A549 (cell line): ENCODE data around the gene SSU72. TPM values are rescaled to one million over a fixed set of nuclear protein-coding genes. Genes with fewer than 3 reads are reported as not detected.

Source experiments
- ATAC-seq, 2 experiments: fragments of 200-7000 bp in 1 of 2; fragments of >200 bp in 1 of 2; cut with Nextera tagmentation in 1 of 2; cut with Tn5 transposase in 1 of 2; 3 replicates each; pipeline versions ENCODE4 v1.8.0 to v1.9.1; 2018 to 2020; ENCODE audit warnings: mild to moderate bottlenecking in 1 of 2, moderate library complexity in 1 of 2
- CTCF ChIA-PET: fragments of 300-600 bp; sonication (Branson Sonifier 250); formaldehyde crosslinking; extraction: SDS; loops from one replicate; lab custom pipeline; 2021; ENCODE audit warnings: antibody characterized with exemption, inconsistent platforms; lab: Yijun Ruan, JAX
- POLR2A ChIA-PET: fragments of 350-600 bp; formaldehyde crosslinking; extraction: SDS; loops from one replicate; lab custom pipeline; 2021; ENCODE audit warnings: antibody characterized with exemption, inconsistent platforms; lab: Yijun Ruan, JAX
- DNase-seq, 2 experiments: peaks; one replicate each; pipeline versions ENCODE4 v3.0.0 to v3.0.0-alpha.2; 2011 to 2016; ENCODE audit warnings: low read depth in 1 of 2, low spot score in 1 of 2
- FAIRE-seq: peaks from 2 replicates; lab custom pipeline; 2011; peaks lifted over from hg19 to GRCh38; lab: Jason Lieb, UNC
- H3K27ac ChIP-seq, 2 experiments: fragments of >200 bp; sonication (Bioruptor Twin); formaldehyde crosslinking; 3 replicates each; pipeline ENCODE4 v1.5.1; 2016 to 2017
- H3K4me1 ChIP-seq: fragments of >200 bp; sonication (Bioruptor Twin); formaldehyde crosslinking; 3 replicates; pipeline ENCODE4 v1.6.1; 2016
- H3K4me2 ChIP-seq: fragments of >200 bp; sonication (Bioruptor Twin); formaldehyde crosslinking; 3 replicates; pipeline ENCODE4 v1.6.1; 2016
- H3K4me3 ChIP-seq: fragments of >200 bp; sonication (Bioruptor Twin); formaldehyde crosslinking; 3 replicates; pipeline ENCODE4 v1.5.1; 2016
- H3K9me3 ChIP-seq: fragments of >200 bp; sonication (Bioruptor Twin); formaldehyde crosslinking; 3 replicates; pipeline ENCODE4 v1.6.1; 2016
- BCL3 ChIP-seq: fragments of >200 bp; sonication (Bioruptor Twin); formaldehyde crosslinking; IDR thresholded peaks from 3 replicates; pipeline ENCODE4 v1.6.1; 2016
- BHLHE40 ChIP-seq: IDR thresholded peaks from 2 replicates; pipeline ENCODE4 v1.6.1; 2012; ENCODE audit warnings: low read depth, low read length, inconsistent platforms
- CBX8 ChIP-seq: fragments of 200-600 bp; sonication (generic); IDR thresholded peaks from 2 replicates; pipeline ENCODE4 v1.6.1; 2016
- CEBPB ChIP-seq, 2 experiments: fragments of >200 bp in 1 of 2; sonication (Bioruptor Twin) in 1 of 2; formaldehyde crosslinking in 1 of 2; IDR thresholded peaks; 2 replicates each; pipeline ENCODE4 v1.6.1; 2012 to 2016
- CHD4 ChIP-seq: fragments of 200-600 bp; sonication (generic); IDR thresholded peaks from 2 replicates; pipeline ENCODE4 v1.6.1; 2016; ENCODE audit warnings: antibody characterized with exemption, mild to moderate bottlenecking, borderline replicate concordance
- EHF ChIP-seq: fragments of 250-450 bp; sonication (Bioruptor Pico); IDR thresholded peaks from 2 replicates; pipeline ENCODE4 v1.5.0; 2020; ENCODE audit warnings: mild to moderate bottlenecking
- EHMT2 ChIP-seq: fragments of 200-600 bp; sonication (generic); IDR thresholded peaks from 2 replicates; pipeline ENCODE4 v1.6.1; 2016; ENCODE audit warnings: antibody characterized with exemption, low read depth, mild to moderate bottlenecking, moderate library complexity
- EP300 ChIP-seq, 2 experiments: fragments of >200 bp; sonication (Bioruptor Twin); formaldehyde crosslinking; IDR thresholded peaks; 2 replicates in 1 of 2; 3 replicates in 1 of 2; pipeline ENCODE4 v1.6.1; 2016 to 2017
- ESRRA ChIP-seq: fragments of 150-350 bp; IDR thresholded peaks from 2 replicates; pipeline ENCODE4 v1.6.1; 2014; ENCODE audit warnings: mild to moderate bottlenecking, low read length, borderline replicate concordance
- FOSB ChIP-seq: fragments of 250-450 bp; sonication (Bioruptor Pico); IDR thresholded peaks from 2 replicates; pipeline ENCODE4 v1.5.0; 2020; ENCODE audit warnings: mild to moderate bottlenecking, moderate library complexity
- HEYL ChIP-seq: fragments of 250-450 bp; sonication (Bioruptor Pico); IDR thresholded peaks from 2 replicates; pipeline ENCODE4 v1.8.0; 2021; ENCODE audit warnings: mild to moderate bottlenecking, moderate library complexity
- HOXB5 ChIP-seq: fragments of 250-450 bp; sonication (Bioruptor Pico); IDR thresholded peaks from 2 replicates; pipeline ENCODE4 v1.5.0; 2020; ENCODE audit warnings: mild to moderate bottlenecking, moderate library complexity
- JUN ChIP-seq, 2 experiments: fragments of >200 bp; sonication (Bioruptor Twin); formaldehyde crosslinking; IDR thresholded peaks; 2 replicates in 1 of 2; 3 replicates in 1 of 2; pipeline ENCODE4 v1.6.1; 2016 to 2017
- MAX ChIP-seq: IDR thresholded peaks from 2 replicates; pipeline ENCODE4 v1.6.1; 2012
- MYC ChIP-seq: IDR thresholded peaks from 2 replicates; pipeline ENCODE4 v1.6.1; 2012; ENCODE audit warnings: mild to moderate bottlenecking, inconsistent platforms, low read length, improper control_type of control experiment, borderline replicate concordance
- NPAS2 ChIP-seq: fragments of 250-450 bp; sonication (Bioruptor Pico); IDR thresholded peaks from 2 replicates; pipeline ENCODE4 v1.8.0; 2022; ENCODE audit warnings: mild to moderate bottlenecking, moderate library complexity, borderline replicate concordance
- POLR2AphosphoS2 ChIP-seq: conservative IDR thresholded peaks from 2 replicates; pipeline ENCODE4 v1.6.1; 2012; ENCODE audit warnings: low read length, improper control_type of control experiment, inconsistent platforms
- RAD21 ChIP-seq, 2 experiments: fragments of >200 bp in 1 of 2; sonication (Bioruptor Twin) in 1 of 2; formaldehyde crosslinking in 1 of 2; IDR thresholded peaks in 1 of 2; conservative IDR thresholded peaks in 1 of 2; 2 replicates in 1 of 2; 3 replicates in 1 of 2; pipeline ENCODE4 v1.6.1; 2012 to 2018; ENCODE audit warnings: inconsistent platforms in 1 of 2
- RARB ChIP-seq: fragments of 250-450 bp; sonication (Bioruptor Pico); IDR thresholded peaks from 2 replicates; pipeline ENCODE4 v1.8.0; 2021; ENCODE audit warnings: mild to moderate bottlenecking, moderate library complexity
- RNF2 ChIP-seq: fragments of 200-600 bp; sonication (generic); IDR thresholded peaks from 2 replicates; pipeline ENCODE4 v1.6.1; 2016; ENCODE audit warnings: low read depth, mild to moderate bottlenecking, antibody characterized with exemption, moderate library complexity, borderline replicate concordance
- SMC3 ChIP-seq: fragments of >200 bp; sonication (Bioruptor Twin); formaldehyde crosslinking; IDR thresholded peaks from 3 replicates; pipeline ENCODE4 v1.6.1; 2018; ENCODE audit warnings: inconsistent platforms
- SREBF2 ChIP-seq: fragments of 450-650 bp; IDR thresholded peaks from 2 replicates; pipeline ENCODE4 v1.6.1; 2014; ENCODE audit warnings: mild to moderate bottlenecking, moderate library complexity
- ZSCAN20 ChIP-seq: fragments of 250-450 bp; sonication (Bioruptor Pico); IDR thresholded peaks from 2 replicates; pipeline ENCODE4 v1.8.0; 2022; ENCODE audit warnings: mild to moderate bottlenecking, moderate library complexity
- WGBS: methylation state at CpG from one replicate; pipeline ENCODE4 v1.1.6; 2017; ENCODE audit errors: missing lambda C conversion rate; 5-methylcytosine and 5-hydroxymethylcytosine counted together
- polyA plus RNA-seq, 4 experiments: library from polyadenylated mRNA; depleted of rRNA in 3 of 4; stranded (reverse); fragments of >200 nt; fragmentation: RNase III in 1 of 4; extraction: RNeasy Plus Mini Kit Qiagen cat#74134 plus additional on column Dnase treatment in 1 of 4; gene quantifications; 2 replicates in 3 of 4; 3 replicates in 1 of 4; pipeline ENCODE4 v1.2.3, GENCODE V29; 2011 to 2017
- TF ChIP-seq, protein P1 (sequence below): fragments of 150-350 bp; IDR thresholded peaks from 2 replicates; pipeline ENCODE4 v1.6.1; 2014; ENCODE audit warnings: low read depth, mild to moderate bottlenecking, low read length
- TF ChIP-seq, protein P2 (sequence below): fragments of >200 bp; sonication (Bioruptor Twin); formaldehyde crosslinking; IDR thresholded peaks from 2 replicates; pipeline ENCODE4 v1.6.1; 2016

Gene SSU72
- polyA plus RNA-seq, 2 of the 4 experiments (the other 2 are of a cell fraction): 75.3 to 101 TPM

- Histone ChIP-seq H3K9me3 (no peaks in the 10 kb centered on the region), H3K4me1 (no peaks in the 10 kb centered on the region), H3K4me3 (no peak overlapping the region), H3K4me2 (no peak overlapping the region), H3K27ac (no peak overlapping the region)
- ChIA-PET POLR2A (no interaction called here), CTCF (no interaction called here)
- WGBS: 92% methylated on average over 15 of the region's 19 CpGs
- no peak for FAIRE-seq
- ATAC-seq: no peak
- TF ChIP-seq SMC3: no peak
- no peak for TF ChIP-seq MAX
- TF ChIP-seq FOSB (CRISPR knock-in tag): no peak
- TF ChIP-seq EHF (CRISPR knock-in tag): no peak
- TF ChIP-seq POLR2AphosphoS2: no peak
- TF ChIP-seq BHLHE40: no peak
- TF ChIP-seq NPAS2 (CRISPR knock-in tag): no peak
- no peak for TF ChIP-seq JUN (IDR thresholded peaks at IDR 0.05)
- no peak for TF ChIP-seq ESRRA
- TF ChIP-seq MYC: no peak
- no peak for TF ChIP-seq CEBPB (IDR thresholded peaks at IDR 0.05)
- no peak for TF ChIP-seq EP300 (IDR thresholded peaks at IDR 0.05)
- no peak for TF ChIP-seq SREBF2
- no peak for TF ChIP-seq RAD21 (conservative IDR thresholded peaks at IDR 0.05 in 1 of 2, IDR thresholded peaks at IDR 0.05 in 1 of 2)
- no peak for TF ChIP-seq CHD4
- no peak for TF ChIP-seq EHMT2
- TF ChIP-seq CBX8: no peak
- TF ChIP-seq BCL3: no peak
- no peak for TF ChIP-seq RARB (CRISPR knock-in tag)
- TF ChIP-seq, protein P1, sequence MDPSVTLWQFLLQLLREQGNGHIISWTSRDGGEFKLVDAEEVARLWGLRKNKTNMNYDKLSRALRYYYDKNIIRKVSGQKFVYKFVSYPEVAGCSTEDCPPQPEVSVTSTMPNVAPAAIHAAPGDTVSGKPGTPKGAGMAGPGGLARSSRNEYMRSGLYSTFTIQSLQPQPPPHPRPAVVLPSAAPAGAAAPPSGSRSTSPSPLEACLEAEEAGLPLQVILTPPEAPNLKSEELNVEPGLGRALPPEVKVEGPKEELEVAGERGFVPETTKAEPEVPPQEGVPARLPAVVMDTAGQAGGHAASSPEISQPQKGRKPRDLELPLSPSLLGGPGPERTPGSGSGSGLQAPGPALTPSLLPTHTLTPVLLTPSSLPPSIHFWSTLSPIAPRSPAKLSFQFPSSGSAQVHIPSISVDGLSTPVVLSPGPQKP: no peak
- no peak for DNase-seq
Observed at GRCh38 chr1:1564268-1564667, 10.4 kb downstream of the SSU72 start.

DNA sequence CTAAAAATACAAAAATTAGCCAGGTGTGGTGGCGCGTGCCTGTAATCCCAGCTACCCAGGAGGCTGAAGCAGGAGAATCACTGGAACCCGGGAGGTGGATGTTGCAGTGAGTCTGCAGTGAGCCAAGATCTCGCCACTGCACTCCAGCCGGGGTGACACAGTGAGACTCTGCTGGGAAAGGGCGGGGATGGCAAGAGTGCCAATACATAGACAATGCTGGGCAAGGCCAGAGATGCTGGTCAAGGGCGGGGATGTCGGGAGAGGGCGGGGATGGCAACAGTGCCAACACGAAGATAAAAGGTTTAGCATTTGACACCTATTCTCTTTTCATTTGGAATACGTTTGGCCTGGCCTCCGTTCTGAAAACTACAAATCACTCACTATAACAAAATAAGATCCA, 11.0 kb downstream of the SSU72 start:
- ATAC-seq (no peak), FAIRE-seq (no peak), DNase-seq (no peak)
- Histone ChIP-seq H3K4me2 (no peak overlapping the region), H3K4me3 (no peak overlapping the region), H3K27ac (no peak overlapping the region), H3K4me1 (no peaks in the 10 kb centered on the region), H3K9me3 (no peaks in the 10 kb centered on the region)
- CTCF ChIA-PET: no interaction called here
- POLR2A ChIA-PET: no interaction called here
- TF ChIP-seq HOXB5 (CRISPR knock-in tag) (no peak), ZSCAN20 (no peak)
- TF ChIP-seq, protein P2, sequence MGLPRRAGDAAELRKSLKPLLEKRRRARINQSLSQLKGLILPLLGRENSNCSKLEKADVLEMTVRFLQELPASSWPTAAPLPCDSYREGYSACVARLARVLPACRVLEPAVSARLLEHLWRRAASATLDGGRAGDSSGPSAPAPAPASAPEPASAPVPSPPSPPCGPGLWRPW: no peak
- TF ChIP-seq, all 56 proteins: peak for 0
- WGBS: 94% methylated on average over 12 of the region's 12 CpGs

DNA sequence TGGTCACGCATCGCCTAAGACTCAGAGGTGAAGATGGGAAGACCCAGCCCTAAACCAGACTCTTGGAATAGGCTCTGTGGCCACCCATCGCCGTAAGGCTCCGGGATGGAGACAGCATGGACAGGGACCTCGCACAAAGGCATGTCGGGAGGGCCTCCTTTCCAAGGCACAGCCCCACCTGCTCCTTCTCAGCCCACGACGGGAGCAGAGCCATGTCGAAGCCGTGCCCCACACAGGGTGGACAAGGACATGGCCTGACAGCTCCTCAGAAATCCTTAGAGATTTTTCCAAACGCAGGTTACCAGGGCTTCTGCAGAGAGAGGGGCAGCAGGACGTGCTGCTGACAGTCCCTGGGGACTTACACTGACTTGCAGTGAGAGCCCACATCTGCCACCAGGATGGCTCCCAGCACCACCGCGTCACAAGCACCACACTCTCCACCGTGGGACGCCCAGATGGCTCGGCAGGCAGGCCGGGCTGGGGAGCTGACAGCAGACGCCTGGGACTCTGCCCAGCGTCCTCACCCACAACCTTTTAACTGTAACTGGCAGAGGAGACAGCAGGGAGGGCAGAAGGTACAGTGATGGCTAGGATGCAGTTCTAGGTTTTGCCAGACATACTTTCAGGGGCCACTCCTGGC, 12.0 kb downstream of the SSU72 start:
- FAIRE-seq (no peak), ATAC-seq (no peak), DNase-seq (no peak)
- 94% methylated on average over 10 of the region's 21 CpGs for WGBS
- CTCF ChIA-PET: interaction anchor here (1.5 kb wide), 1 partner anchor 9 kb away, joined by 3 read pairs; no protein-coding TSS in a partner anchor
- TF ChIP-seq, protein P2: no peak
- TF ChIP-seq SMC3 (no peak), RARB (CRISPR knock-in tag) (no peak), RNF2 (no peak), HEYL (CRISPR knock-in tag) (no peak)
- TF ChIP-seq, all 56 proteins: peak for 0
- no peak overlapping the region for H3K4me2 ChIP-seq
- H3K27ac ChIP-seq: no peak overlapping the region
- no peak overlapping the region for H3K4me3 ChIP-seq
- H3K4me1 ChIP-seq: no peaks in the 10 kb centered on the region
- POLR2A ChIA-PET: interaction anchor here (0.5 kb wide), 1 partner anchor 543 kb away, joined by 4 read pairs; the partner anchor contains the start of gene AGRN
- H3K9me3 ChIP-seq: no peaks in the 10 kb centered on the region
